ENCODE measurements around the gene CASR.
A peak's percentile ranks its signal among the peaks of the same experiment; 100 is the strongest.

The CASR gene

DNA sequence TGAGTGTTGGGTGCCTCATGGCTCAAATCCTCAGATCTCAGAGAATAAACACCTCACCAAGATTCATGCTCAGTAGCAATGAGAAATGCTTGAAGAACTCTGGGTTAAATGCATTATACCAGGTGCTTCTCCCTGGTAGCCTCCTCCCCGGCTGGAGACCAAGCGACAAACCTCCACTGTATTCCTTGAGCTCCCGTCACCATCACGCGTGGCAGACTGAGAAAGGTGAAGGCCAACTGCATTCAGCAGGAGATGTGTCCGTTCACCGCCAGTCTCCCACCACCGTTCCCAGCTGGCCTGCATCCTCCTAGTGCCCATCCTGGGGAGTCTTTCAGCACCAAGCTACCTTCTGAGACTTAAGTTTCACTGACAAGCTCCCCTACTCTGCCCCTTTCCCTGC, 149.1 kb downstream of the CASR start:
- Mint-ChIP-seq H3K27ac (peak overlapping the region in 1 of 2 donors; percentile 29), H3K27me3 (peaks cover 21% of the 10 kb centered on the region), H3K9me3 (no peaks in the 10 kb centered on the region), H3K4me3 (no peak overlapping the region), H3K4me1 (no peaks in the 10 kb centered on the region)
- ATAC-seq (no peak), DNase-seq (no peak)
